HCT116 (cell line): ENCODE data around the gene ALDOA.

Experiments
- CTCF ChIP-seq, 3 experiments: fragments of 200-600 bp in 1 of 3; sonication (generic) in 1 of 3; IDR thresholded peaks in 2 of 3; conservative IDR thresholded peaks in 1 of 3; 2 replicates each; pipeline ENCODE4 v1.5.1; 2012 to 2017; ENCODE audit warnings: low read depth in 2 of 3, low read length in 2 of 3, antibody characterized with exemption in 1 of 3, borderline replicate concordance in 1 of 3, control low read depth in 1 of 3, mild to moderate bottlenecking in 1 of 3, mixed read lengths in 1 of 3, mixed run types in 1 of 3, moderate library complexity in 1 of 3; ENCODE audit not compliant: insufficient read depth in 1 of 3
- EGR1 ChIP-seq: IDR thresholded peaks from 2 replicates; pipeline ENCODE4 v1.6.1; 2012; ENCODE audit warnings: low read depth
- EZH2 ChIP-seq: fragments of 200-600 bp; sonication (generic); IDR thresholded peaks from 2 replicates; pipeline ENCODE4 v1.6.1; 2017; ENCODE audit warnings: antibody characterized with exemption, mixed run types
- POLR2A ChIP-seq: IDR thresholded peaks from 2 replicates; pipeline ENCODE4 v1.7.0; 2011; ENCODE audit warnings: borderline replicate concordance; ENCODE audit not compliant: insufficient read depth, insufficient read length; ENCODE audit errors: extremely low read depth
- POLR2AphosphoS5 ChIP-seq: IDR thresholded peaks from 2 replicates; pipeline ENCODE4 v1.6.1; 2011; ENCODE audit warnings: mild to moderate bottlenecking, low read depth, low read length, moderate library complexity
- REST ChIP-seq: IDR thresholded peaks from 2 replicates; pipeline ENCODE4 v1.6.1; 2012; ENCODE audit warnings: low read depth
- YY1 ChIP-seq: IDR thresholded peaks from 2 replicates; pipeline ENCODE4 v1.6.1; 2011; ENCODE audit warnings: low read length, low read depth, moderate library complexity, mild to moderate bottlenecking; ENCODE audit not compliant: insufficient replicate concordance; ENCODE audit errors: extremely low read depth

- TF ChIP-seq REST (no peak), POLR2A (no peak), YY1 (no peak), POLR2AphosphoS5 (no peak), EGR1 (no peak), CTCF (IDR thresholded peaks at IDR 0.05 in 2 of 3, conservative IDR thresholded peaks at IDR 0.05 in 1 of 3; ENCODE audit: borderline replicate concordance in 1 of 3, insufficient read depth in 1 of 3, low read depth in 2 of 3, low read length in 2 of 3) (no peak), EZH2 (no peak)
These were observed 31.5 kb downstream of the ALDOA start for GRCh38 chr16:30096862-30097563.
